GM13977 (cell line): Measurements from ENCODE around the gene NECTIN1.

Experiments
- DNase-seq: peaks from one replicate; pipeline ENCODE4 v3.0.0; 2012; ENCODE audit warnings: low spot score
- in situ Hi-C: fragments of 300-500 bp; cut with MboI; formaldehyde crosslinking; loops from one replicate; pipeline ENCODE4 v1.12.0; 2022; ENCODE audit warnings: low sequenced_read_pairs, low pct_unique_long_range_greater_than_20kb, mixed read lengths, inconsistent platforms; ENCODE audit not compliant: unreplicated experiment
- TF ChIP-seq, protein P1 (sequence below): IDR thresholded peaks from 2 replicates; pipeline ENCODE4 v1.5.1; 2012; ENCODE audit warnings: mild to moderate bottlenecking, control low read depth; ENCODE audit not compliant: insufficient read depth; ENCODE audit errors: extremely low read depth, missing control alignments

The NECTIN1 gene

DNA sequence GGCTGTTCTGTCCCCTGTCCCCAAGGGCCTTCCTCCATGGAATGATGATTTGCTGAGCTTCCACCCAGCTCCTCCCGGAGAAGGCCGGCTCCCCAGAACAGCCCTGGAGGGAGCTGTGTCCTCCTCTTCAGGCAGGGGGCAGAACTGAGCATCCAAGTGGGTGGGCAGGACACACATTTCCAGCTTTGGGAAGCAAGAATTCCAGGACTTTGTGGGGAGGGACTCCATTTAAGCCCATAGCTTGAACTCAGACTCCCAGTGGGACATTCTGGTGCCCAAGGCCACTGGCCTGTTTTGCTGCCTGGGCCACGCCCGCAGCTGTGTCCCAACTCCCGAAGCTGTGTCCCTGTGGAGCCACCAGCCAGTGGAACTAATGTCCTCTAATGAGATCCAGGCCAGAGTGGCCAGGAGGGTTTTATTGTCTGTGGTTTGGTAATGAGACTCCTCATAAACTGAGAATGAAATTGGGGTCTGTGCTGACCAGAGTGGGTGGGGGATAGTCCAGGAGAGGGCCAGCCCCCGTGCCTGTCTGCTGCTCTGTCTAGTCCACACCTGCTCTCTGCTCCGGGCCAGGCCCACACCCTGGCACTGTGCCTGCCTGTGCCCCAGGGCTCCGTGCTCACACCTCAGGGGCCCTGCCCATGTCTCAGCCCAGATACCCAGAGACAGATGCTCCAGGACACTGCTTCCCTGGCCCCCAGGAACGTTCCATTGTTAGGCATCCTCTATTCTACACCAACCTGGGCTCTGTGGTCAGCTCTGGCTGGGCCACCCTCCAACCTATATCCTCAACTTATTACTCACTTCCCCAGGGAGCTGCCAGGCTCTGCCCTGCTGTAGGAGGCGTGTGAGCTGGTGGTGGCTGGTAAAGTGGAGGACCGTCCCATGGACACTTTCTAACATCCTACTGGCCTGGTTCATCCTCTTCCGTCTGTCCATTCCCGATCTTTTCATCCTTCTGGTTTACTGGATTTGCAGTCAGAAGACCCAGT is 7.6 kb downstream of the NECTIN1 start:
- TF ChIP-seq, protein P1, sequence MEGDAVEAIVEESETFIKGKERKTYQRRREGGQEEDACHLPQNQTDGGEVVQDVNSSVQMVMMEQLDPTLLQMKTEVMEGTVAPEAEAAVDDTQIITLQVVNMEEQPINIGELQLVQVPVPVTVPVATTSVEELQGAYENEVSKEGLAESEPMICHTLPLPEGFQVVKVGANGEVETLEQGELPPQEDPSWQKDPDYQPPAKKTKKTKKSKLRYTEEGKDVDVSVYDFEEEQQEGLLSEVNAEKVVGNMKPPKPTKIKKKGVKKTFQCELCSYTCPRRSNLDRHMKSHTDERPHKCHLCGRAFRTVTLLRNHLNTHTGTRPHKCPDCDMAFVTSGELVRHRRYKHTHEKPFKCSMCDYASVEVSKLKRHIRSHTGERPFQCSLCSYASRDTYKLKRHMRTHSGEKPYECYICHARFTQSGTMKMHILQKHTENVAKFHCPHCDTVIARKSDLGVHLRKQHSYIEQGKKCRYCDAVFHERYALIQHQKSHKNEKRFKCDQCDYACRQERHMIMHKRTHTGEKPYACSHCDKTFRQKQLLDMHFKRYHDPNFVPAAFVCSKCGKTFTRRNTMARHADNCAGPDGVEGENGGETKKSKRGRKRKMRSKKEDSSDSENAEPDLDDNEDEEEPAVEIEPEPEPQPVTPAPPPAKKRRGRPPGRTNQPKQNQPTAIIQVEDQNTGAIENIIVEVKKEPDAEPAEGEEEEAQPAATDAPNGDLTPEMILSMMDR, result peak; percentile 42
- no peak for DNase-seq
- in situ Hi-C loops, result no loop called here

GRCh38 chr11:119720311-119720913 is 8.6 kb downstream of the NECTIN1 start:
- TF ChIP-seq, protein P1, result no peak
- no peak for DNase-seq
- in situ Hi-C loops, result no loop called here

DNA sequence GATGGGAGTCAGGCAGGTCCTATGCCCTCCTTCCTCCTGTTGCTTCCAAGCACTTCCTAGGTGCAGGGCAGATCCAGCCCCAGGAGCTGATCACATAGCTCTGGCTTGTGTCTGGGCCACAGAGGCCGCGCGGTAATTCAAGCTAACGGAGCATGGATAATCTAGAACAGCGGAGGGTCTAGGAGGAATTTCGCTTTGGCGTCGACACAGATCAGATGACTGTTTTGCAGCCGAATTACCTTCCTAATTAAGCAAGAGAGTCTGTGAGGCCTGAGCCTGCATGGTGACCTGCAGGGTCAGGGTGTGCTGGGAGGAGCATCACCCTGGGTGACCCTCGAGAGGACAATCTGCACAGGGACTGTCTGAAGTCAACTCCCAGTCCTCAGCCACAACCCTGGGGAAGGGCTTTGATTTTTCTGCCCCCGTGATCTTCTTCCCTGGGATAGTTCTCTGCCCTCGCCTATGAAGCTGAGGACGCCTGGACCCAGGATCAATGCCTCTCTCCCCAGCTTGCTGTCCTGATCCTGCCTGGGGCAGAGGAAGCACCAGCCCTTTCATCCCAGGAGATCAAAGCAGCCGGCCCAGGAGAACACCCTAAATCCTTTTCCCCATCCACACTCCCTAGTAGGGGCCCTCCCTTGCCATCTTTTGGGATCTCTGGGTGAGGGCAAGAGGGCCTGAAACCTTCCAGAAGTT is 11.0 kb downstream of the NECTIN1 start:
- TF ChIP-seq, protein P1, result no peak
- in situ Hi-C loops, result no loop called here
- no peak for DNase-seq

GRCh38 chr11:119716582-119717498 is 12.2 kb downstream of the NECTIN1 start:
- in situ Hi-C loops, result no loop called here
- DNase-seq, result no peak
- TF ChIP-seq, protein P1, result no peak

DNA sequence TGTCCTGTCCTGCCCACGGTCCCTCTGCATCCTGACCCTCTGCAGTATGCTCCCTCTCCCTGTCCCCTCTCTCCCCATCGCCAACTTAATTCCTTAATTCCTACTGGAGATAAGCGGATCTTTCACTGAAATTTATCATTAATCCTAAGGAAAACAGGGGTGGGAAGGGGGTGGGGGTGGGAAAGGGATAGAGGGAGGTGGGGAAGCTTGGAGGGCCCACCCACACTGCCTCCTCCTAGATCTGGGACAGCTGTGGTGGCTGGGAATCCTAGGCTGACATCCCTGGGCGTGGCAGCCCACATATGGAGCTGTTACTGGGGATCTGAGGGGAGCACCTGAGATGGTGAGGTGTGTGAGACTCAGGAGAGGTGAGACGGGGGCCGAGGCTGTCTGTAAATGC is 14.4 kb downstream of the NECTIN1 start:
- no peak for DNase-seq
- in situ Hi-C loops, result no loop called here
- TF ChIP-seq, protein P1, result no peak
